OCI-LY1 (cell line): ENCODE data around the gene LYL1.

Source experiments
- H2AFZ ChIP-seq: fragments of 200-600 bp; sonication (generic), shearing (Covaris generic); 2 replicates; pipeline ENCODE4 v1.6.0; 2014; ENCODE audit warnings: antibody characterized with exemption, mild to moderate bottlenecking, low read length
- H3F3A ChIP-seq: fragments of 200-600 bp; sonication (generic), shearing (Covaris generic); 2 replicates; pipeline ENCODE4 v1.6.0; 2014; ENCODE audit warnings: mild to moderate bottlenecking, antibody characterized with exemption, low read length, moderate library complexity; ENCODE audit not compliant: insufficient read depth
- H3K27ac ChIP-seq: fragments of 200-600 bp; sonication (generic); 2 replicates; pipeline ENCODE4 v1.5.1; 2014; ENCODE audit warnings: low read length, mixed run types, mild to moderate bottlenecking, low read depth; ENCODE audit not compliant: poor library complexity, severe bottlenecking
- H3K27me3 ChIP-seq: fragments of 200-600 bp; sonication (generic); 2 replicates; pipeline ENCODE4 v1.6.0; 2014; ENCODE audit warnings: antibody characterized with exemption, mild to moderate bottlenecking, low read length, moderate library complexity; ENCODE audit not compliant: insufficient read depth
- H3K36me3 ChIP-seq: fragments of 200-600 bp; sonication (generic); 2 replicates; pipeline ENCODE4 v1.6.1; 2014; ENCODE audit warnings: mild to moderate bottlenecking, antibody characterized with exemption, low read length, moderate library complexity, mixed read lengths; ENCODE audit not compliant: insufficient read depth
- H3K4me1 ChIP-seq: fragments of 200-600 bp; sonication (generic); 2 replicates; pipeline ENCODE4 v1.5.1; 2014; ENCODE audit warnings: mild to moderate bottlenecking, low read length, moderate library complexity; ENCODE audit not compliant: insufficient read depth, severe bottlenecking
- H3K4me2 ChIP-seq: fragments of 200-600 bp; sonication (generic), shearing (Covaris generic); 2 replicates; pipeline ENCODE4 v1.6.1; 2014; ENCODE audit warnings: low read length
- H3K4me3 ChIP-seq: fragments of 200-600 bp; sonication (generic); 2 replicates; pipeline ENCODE4 v1.5.1; 2014; ENCODE audit warnings: low read length, low read depth, mild to moderate bottlenecking, mixed read lengths; ENCODE audit not compliant: poor library complexity, severe bottlenecking
- H3K79me2 ChIP-seq: fragments of 200-600 bp; shearing (Covaris generic); 2 replicates; pipeline ENCODE4 v1.6.1; 2016; ENCODE audit warnings: mixed run types, low read length, mixed read lengths; ENCODE audit not compliant: insufficient read depth
- H3K9ac ChIP-seq: fragments of 200-600 bp; sonication (generic), shearing (Covaris generic); 2 replicates; pipeline ENCODE4 v1.6.1; 2014; ENCODE audit warnings: mild to moderate bottlenecking, low read length, mixed read lengths
- H3K9me2 ChIP-seq: fragments of 200-600 bp; sonication (generic), shearing (Covaris generic); 2 replicates; pipeline ENCODE4 v1.6.1; 2014; ENCODE audit warnings: low read depth, mild to moderate bottlenecking, low read length, mixed read lengths
- H3K9me3 ChIP-seq: fragments of 200-600 bp; shearing (Covaris generic); 2 replicates; pipeline ENCODE4 v1.6.1; 2014; ENCODE audit warnings: low read length, mixed read lengths
- H4K20me1 ChIP-seq: fragments of 200-600 bp; sonication (generic), shearing (Covaris generic); 2 replicates; pipeline ENCODE4 v1.6.0; 2016; ENCODE audit warnings: mild to moderate bottlenecking, low read length; ENCODE audit not compliant: insufficient read depth
- CTCF ChIP-seq: fragments of 200-600 bp; sonication (generic), shearing (Covaris generic); IDR thresholded peaks from 2 replicates; pipeline ENCODE4 v1.5.1; 2017; ENCODE audit warnings: mild to moderate bottlenecking, antibody characterized with exemption, low read length, moderate library complexity, mixed read lengths
- EZH2 ChIP-seq: fragments of 200-600 bp; sonication (generic), shearing (Covaris generic); IDR thresholded peaks from 2 replicates; pipeline ENCODE4 v1.8.0; 2017; ENCODE audit warnings: borderline replicate concordance, mixed run types, mild to moderate bottlenecking, antibody characterized with exemption, low read length, moderate library complexity, mixed read lengths

Gene LYL1

DNA sequence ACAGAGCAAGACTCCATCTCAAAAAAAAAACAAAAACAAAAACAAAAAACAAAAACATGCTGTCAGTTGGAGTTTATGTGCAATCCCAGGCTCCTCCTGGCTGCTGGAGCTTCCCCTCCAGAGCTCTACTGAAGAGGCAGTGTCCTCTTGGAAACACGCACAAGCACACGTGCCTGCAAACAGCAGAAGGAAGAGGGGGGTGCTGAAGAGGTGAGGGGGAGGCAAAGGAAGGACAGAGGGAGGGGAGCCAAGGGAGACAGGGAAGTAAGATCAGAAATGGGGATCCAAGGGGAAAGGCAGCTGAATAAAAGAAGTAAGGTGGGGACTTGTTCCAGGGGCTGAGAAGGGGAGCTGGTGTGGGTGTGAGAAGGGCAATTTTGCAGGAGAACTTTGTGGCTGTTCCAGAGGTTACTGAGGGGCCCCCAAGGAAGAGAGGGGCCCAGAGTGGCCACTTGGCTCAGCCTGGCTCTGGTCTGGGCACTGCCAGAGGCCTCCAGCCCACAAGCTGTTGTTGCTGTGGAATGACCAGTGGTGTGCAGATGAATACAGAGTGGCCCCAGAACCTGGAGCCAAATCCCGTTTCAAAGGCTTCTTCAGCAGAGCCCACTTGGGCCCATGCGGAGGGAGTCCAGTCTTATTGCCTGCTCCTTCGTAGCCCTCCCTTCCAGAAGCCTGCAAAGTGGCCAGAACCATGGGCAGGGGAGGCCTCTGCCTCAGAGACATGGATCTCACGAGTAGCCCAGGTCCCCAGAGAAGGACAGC lies 34.4 kb downstream of the LYL1 start:
- Histone ChIP-seq H3K4me1 (peaks cover 3% of the 10 kb centered on the region), H3K79me2 (no peaks in the 10 kb centered on the region), H4K20me1 (no peaks in the 10 kb centered on the region), H3K4me2 (no peak overlapping the region), H3K36me3 (no peaks in the 10 kb centered on the region), H3K9ac (no peak overlapping the region), H3F3A (no peaks in the 10 kb centered on the region), H3K4me3 (no peak overlapping the region), H3K9me3 (no peaks in the 10 kb centered on the region), H3K27ac (no peak overlapping the region), H3K9me2 (no peaks in the 10 kb centered on the region), H3K27me3 (peaks cover 18% of the 10 kb centered on the region; the same call in 1 of the 2 replicates), H2AFZ (no peak overlapping the region)
- TF ChIP-seq EZH2 (no peak), CTCF (no peak)

- no peak overlapping the region for H2AFZ ChIP-seq
- H3K27ac ChIP-seq, result no peak overlapping the region
- H3K79me2 ChIP-seq, result no peaks in the 10 kb centered on the region
- no peaks in the 10 kb centered on the region for H3K9me3 ChIP-seq
- no peak overlapping the region for H3K9ac ChIP-seq
- H3F3A ChIP-seq, result no peaks in the 10 kb centered on the region
- H4K20me1 ChIP-seq, result no peaks in the 10 kb centered on the region
- TF ChIP-seq CTCF (no peak), EZH2 (no peak)
- H3K27me3 ChIP-seq, result peaks cover 17% of the 10 kb centered on the region; the same call in 1 of the 2 replicates
- peaks cover 3% of the 10 kb centered on the region for H3K4me1 ChIP-seq
- H3K9me2 ChIP-seq, result no peaks in the 10 kb centered on the region
- H3K4me2 ChIP-seq, result no peak overlapping the region
- no peak overlapping the region for H3K4me3 ChIP-seq
- H3K36me3 ChIP-seq, result no peaks in the 10 kb centered on the region
These were observed 35.5 kb downstream of the LYL1 start for GRCh38 chr19:13066933-13067807.

DNA sequence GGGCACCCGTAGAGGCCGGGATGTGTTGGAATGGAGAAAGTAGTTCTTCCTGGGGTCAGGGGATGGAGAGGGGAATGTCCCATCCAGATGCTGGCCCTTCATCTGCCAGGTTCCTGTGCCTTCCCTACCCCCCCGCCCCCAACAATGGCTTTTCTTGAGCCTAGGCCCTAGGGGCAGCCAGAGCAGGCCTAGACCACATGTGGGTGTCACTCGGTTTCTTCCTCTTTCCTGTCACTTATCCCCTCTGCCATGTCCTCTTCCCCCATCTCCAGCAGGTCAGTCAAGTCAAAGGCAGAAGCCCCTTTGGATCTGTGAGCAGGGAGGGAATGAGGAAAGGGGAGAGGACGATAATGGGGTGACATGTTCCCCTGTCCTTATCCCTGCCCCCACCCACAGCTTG lies 36.4 kb downstream of the LYL1 start:
- H3K9me2 ChIP-seq, result no peaks in the 10 kb centered on the region
- no peaks in the 10 kb centered on the region for H3K9me3 ChIP-seq
- H3K27me3 ChIP-seq, result peaks cover 10% of the 10 kb centered on the region; the same call in 1 of the 2 replicates
- no peak for TF ChIP-seq EZH2
- TF ChIP-seq CTCF, result no peak
- H3F3A ChIP-seq, result no peaks in the 10 kb centered on the region
- no peaks in the 10 kb centered on the region for H3K79me2 ChIP-seq
- H3K4me1 ChIP-seq, result peaks cover 3% of the 10 kb centered on the region
- no peaks in the 10 kb centered on the region for H3K36me3 ChIP-seq
- H3K27ac ChIP-seq, result no peak overlapping the region
- no peaks in the 10 kb centered on the region for H4K20me1 ChIP-seq
- no peak overlapping the region for H2AFZ ChIP-seq
- H3K4me2 ChIP-seq, result no peak overlapping the region
- no peak overlapping the region for H3K9ac ChIP-seq
- H3K4me3 ChIP-seq, result no peak overlapping the region
